ENCODE measurements around the gene SCLY.

SCLY gene

GRCh38 chr2:238090887-238091286, 30.1 kb downstream of the SCLY start:
- TF ChIP-seq CTCF (IDR thresholded peaks at IDR 0.05; ENCODE audit: insufficient read depth, low read length, missing control alignments) = no peak
- DNase-seq (ENCODE audit: low read depth, low spot score) = no peak
- no peak overlapping the region for H3K4me3 ChIP-seq (ENCODE audit: low read depth, low read length)
- ChIA-PET CTCF (interaction anchor here (1.0 kb wide), 1 partner anchor 18 kb away, joined by 3 read pairs; no protein-coding TSS in a partner anchor), POLR2A (no interaction called here)

GRCh38 chr2:238091436-238092060, 30.7 kb downstream of the SCLY start:
- DNase-seq (ENCODE audit: low read depth, low spot score) = no peak
- ChIA-PET POLR2A (no interaction called here), CTCF (interaction anchor here (1.0 kb wide), 1 partner anchor 17 kb away, joined by 3 read pairs; no protein-coding TSS in a partner anchor)
- no peak for TF ChIP-seq CTCF (IDR thresholded peaks at IDR 0.05; ENCODE audit: insufficient read depth, low read length, missing control alignments)
- H3K4me3 ChIP-seq (ENCODE audit: low read depth, low read length) = no peak overlapping the region

- DNase-seq (ENCODE audit: low read depth, low spot score) = no peak
- H3K4me3 ChIP-seq (ENCODE audit: low read depth, low read length) = no peak overlapping the region
- CTCF ChIA-PET = no interaction called here
- TF ChIP-seq CTCF (IDR thresholded peaks at IDR 0.05; ENCODE audit: insufficient read depth, low read length, missing control alignments) = no peak
- POLR2A ChIA-PET = no interaction called here
These were observed 31.8 kb downstream of the SCLY start for GRCh38 chr2:238092486-238093035.

- ChIA-PET POLR2A (no interaction called here), CTCF (no interaction called here)
- no peak for DNase-seq (ENCODE audit: low read depth, low spot score)
- TF ChIP-seq CTCF (IDR thresholded peaks at IDR 0.05; ENCODE audit: insufficient read depth, low read length, missing control alignments) = no peak
- no peak overlapping the region for H3K4me3 ChIP-seq (ENCODE audit: low read depth, low read length)
These were observed 32.7 kb downstream of the SCLY start for GRCh38 chr2:238093181-238094140.

GRCh38 chr2:238094438-238095022, 33.7 kb downstream of the SCLY start:
- TF ChIP-seq CTCF (IDR thresholded peaks at IDR 0.05; ENCODE audit: insufficient read depth, low read length, missing control alignments) = no peak
- CTCF ChIA-PET = no interaction called here
- POLR2A ChIA-PET = no interaction called here
- H3K4me3 ChIP-seq (ENCODE audit: low read depth, low read length) = no peak overlapping the region
- no peak for DNase-seq (ENCODE audit: low read depth, low spot score)

- no peak overlapping the region for H3K4me3 ChIP-seq (ENCODE audit: low read depth, low read length)
- ChIA-PET POLR2A (no interaction called here), CTCF (no interaction called here)
- TF ChIP-seq CTCF (IDR thresholded peaks at IDR 0.05; ENCODE audit: insufficient read depth, low read length, missing control alignments) = no peak
- DNase-seq (ENCODE audit: low read depth, low spot score) = no peak
These were observed 34.3 kb downstream of the SCLY start for GRCh38 chr2:238095143-238095542.
